GM23248 (cell line): ENCODE results near the gene REM2. TPM values are rescaled to one million over a fixed set of nuclear protein-coding genes. Genes with fewer than 3 reads are reported as not detected.

ENCODE experiments used
- DNase-seq: peaks from one replicate; pipeline ENCODE4 v3.0.0-alpha.2; 2015
- H2AFZ ChIP-seq: fragments of 200-600 bp; sonication (generic); 2 replicates; pipeline ENCODE4 v1.6.1; 2016; ENCODE audit warnings: antibody characterized with exemption
- H3F3A ChIP-seq: fragments of 200-600 bp; sonication (generic); 2 replicates; pipeline ENCODE4 v1.6.1; 2016; ENCODE audit warnings: mild to moderate bottlenecking, antibody characterized with exemption, mixed run types; ENCODE audit not compliant: insufficient read depth
- H3K27ac ChIP-seq: fragments of 200-600 bp; sonication (generic); 2 replicates; pipeline ENCODE4 v1.5.1; 2016; ENCODE audit warnings: mild to moderate bottlenecking
- H3K27me3 ChIP-seq: fragments of 200-600 bp; sonication (generic); replicated peaks from 2 replicates; pipeline ENCODE4 v1.6.1; 2016; ENCODE audit warnings: mild to moderate bottlenecking; ENCODE audit not compliant: insufficient read depth
- H3K36me3 ChIP-seq: fragments of 200-600 bp; sonication (generic); 2 replicates; pipeline ENCODE4 v1.6.1; 2016; ENCODE audit warnings: low read depth, mild to moderate bottlenecking
- H3K4me1 ChIP-seq: fragments of 200-600 bp; sonication (generic); 2 replicates; pipeline ENCODE4 v1.6.1; 2016; ENCODE audit warnings: mild to moderate bottlenecking; ENCODE audit not compliant: insufficient read depth
- H3K4me2 ChIP-seq: fragments of 200-600 bp; sonication (generic); one replicate; pipeline ENCODE4 v1.6.1; 2016; ENCODE audit warnings: mild to moderate bottlenecking; ENCODE audit not compliant: unreplicated experiment
- H3K4me3 ChIP-seq: fragments of 200-600 bp; sonication (generic); 2 replicates; pipeline ENCODE4 v1.5.1; 2016; ENCODE audit warnings: mild to moderate bottlenecking
- H3K79me2 ChIP-seq: fragments of 200-600 bp; sonication (generic); 2 replicates; pipeline ENCODE4 v1.6.1; 2016; ENCODE audit warnings: mild to moderate bottlenecking; ENCODE audit not compliant: insufficient read depth
- H3K9ac ChIP-seq: fragments of 200-600 bp; sonication (generic); 2 replicates; pipeline ENCODE4 v1.6.1; 2016; ENCODE audit warnings: mild to moderate bottlenecking
- H3K9me2 ChIP-seq: fragments of 200-600 bp; sonication (generic); 2 replicates; pipeline ENCODE4 v1.6.1; 2016; ENCODE audit warnings: mixed run types, mild to moderate bottlenecking, moderate library complexity; ENCODE audit not compliant: insufficient read depth
- H3K9me3 ChIP-seq: fragments of 200-600 bp; sonication (generic); one replicate; pipeline ENCODE4 v1.6.1; 2017; ENCODE audit warnings: low read depth
- H4K20me1 ChIP-seq: fragments of 200-600 bp; sonication (generic); 2 replicates; pipeline ENCODE4 v1.6.0; 2016; ENCODE audit not compliant: insufficient read depth
- EZH2 ChIP-seq: fragments of 200-600 bp; sonication (generic); IDR thresholded peaks from 2 replicates; pipeline ENCODE4 v1.6.1; 2018; ENCODE audit warnings: antibody characterized with exemption, mild to moderate bottlenecking; ENCODE audit not compliant: insufficient read depth, poor library complexity, severe bottlenecking
- EZH2phosphoT487 ChIP-seq: fragments of 200-600 bp; sonication (generic); IDR thresholded peaks from 2 replicates; pipeline ENCODE4 v1.6.1; 2018; ENCODE audit warnings: antibody characterized with exemption, moderate library complexity, mild to moderate bottlenecking, low read depth; ENCODE audit not compliant: insufficient read depth
- WGBS, 2 experiments: methylation state at CpG; one replicate each; pipeline ENCODE4 v1.1.6; 2015 to 2017; ENCODE audit warnings: low lambda C conversion rate in 2 of 2, low coverage in 1 of 2; ENCODE audit errors: missing lambda C conversion rate in 2 of 2; 5-methylcytosine and 5-hydroxymethylcytosine counted together
- in situ Hi-C: fragments of 300-500 bp; cut with MboI; formaldehyde crosslinking; loops from 2 replicates; pipeline ENCODE4 v1.15.0; 2020
- polyA plus RNA-seq: library from polyadenylated mRNA; unstranded; fragments of >200 nt; fragmentation: Nextera tagmentation; extraction: Ambion mirVana; gene quantifications from 2 replicates; pipeline ENCODE4 v1.2.1, GENCODE V29; 2016
- total RNA-seq: library from RNA; depleted of rRNA; stranded (reverse); fragments of >200 nt; shearing (Covaris generic); gene quantifications from 2 replicates; pipeline ENCODE4 v1.2.3, GENCODE V29; 2014; rRNA removed

The REM2 gene
- total RNA-seq: 0.22 TPM in 1 of 2 replicates, not detected in the other
- polyA plus RNA-seq: 0.29 TPM in 1 of 2 replicates, not detected in the other

GRCh38 chr14:22883173-22883976 is at the start of gene REM2:
REM2 (plus strand) TSS chr14:22883222; CDS start chr14:22883288, 66 bp downstream.
- Histone ChIP-seq H3K27me3 (no peaks in the 10 kb centered on the region), H3F3A (peaks cover 19% of the 10 kb centered on the region), H3K9me2 (no peaks in the 10 kb centered on the region), H4K20me1 (no peaks in the 10 kb centered on the region), H3K79me2 (no peaks in the 10 kb centered on the region), H3K27ac (no peak within 1 kb of the TSS), H3K4me2 (no peak within 1 kb of the TSS), H2AFZ (no peak within 1 kb of the TSS), H3K4me3 (no peak within 1 kb of the TSS), H3K4me1 (no peaks in the 10 kb centered on the region; the same call in 1 of the 2 replicates), H3K36me3 (0 out of 2 replicates have a peak, but pooled peaks cover under 1% of the 10 kb centered on the region), H3K9me3 (no peaks in the 10 kb centered on the region), H3K9ac (no peak within 1 kb of the TSS)
- no peak for TF ChIP-seq EZH2phosphoT487
- no peak for TF ChIP-seq EZH2
- WGBS, 2 experiments: 32 to 34% methylated on average over 9 to 14 of the region's 15 CpGs
- DNase-seq: no peak
- in situ Hi-C loops: no loop called here

GRCh38 chr14:22835505-22835904 is 47.5 kb upstream of the REM2 start:
- no peaks in the 10 kb centered on the region for H3K9me2 ChIP-seq
- H4K20me1 ChIP-seq: no peaks in the 10 kb centered on the region
- H3K27me3 ChIP-seq: no peaks in the 10 kb centered on the region
- DNase-seq: no peak
- 79% methylated on average over 3 of the region's 3 CpGs for WGBS, 2 experiments
- peaks cover 25% of the 10 kb centered on the region for H3K4me1 ChIP-seq
- 0 out of 2 replicates have a peak overlapping the region, but pooled peaks have one; percentile 1 for H2AFZ ChIP-seq
- no peaks in the 10 kb centered on the region for H3K9me3 ChIP-seq
- no peak overlapping the region for H3K4me3 ChIP-seq
- peak overlapping the region; percentile 99 for H3K9ac ChIP-seq
- H3K36me3 ChIP-seq: no peaks in the 10 kb centered on the region
- TF ChIP-seq EZH2: no peak
- no peak for TF ChIP-seq EZH2phosphoT487
- in situ Hi-C loops: no loop called here
- peak overlapping the region; percentile 94 for H3K27ac ChIP-seq
- H3K79me2 ChIP-seq: peaks cover 76% of the 10 kb centered on the region
- H3K4me2 ChIP-seq: no peak overlapping the region
- peaks cover 34% of the 10 kb centered on the region for H3F3A ChIP-seq

DNA sequence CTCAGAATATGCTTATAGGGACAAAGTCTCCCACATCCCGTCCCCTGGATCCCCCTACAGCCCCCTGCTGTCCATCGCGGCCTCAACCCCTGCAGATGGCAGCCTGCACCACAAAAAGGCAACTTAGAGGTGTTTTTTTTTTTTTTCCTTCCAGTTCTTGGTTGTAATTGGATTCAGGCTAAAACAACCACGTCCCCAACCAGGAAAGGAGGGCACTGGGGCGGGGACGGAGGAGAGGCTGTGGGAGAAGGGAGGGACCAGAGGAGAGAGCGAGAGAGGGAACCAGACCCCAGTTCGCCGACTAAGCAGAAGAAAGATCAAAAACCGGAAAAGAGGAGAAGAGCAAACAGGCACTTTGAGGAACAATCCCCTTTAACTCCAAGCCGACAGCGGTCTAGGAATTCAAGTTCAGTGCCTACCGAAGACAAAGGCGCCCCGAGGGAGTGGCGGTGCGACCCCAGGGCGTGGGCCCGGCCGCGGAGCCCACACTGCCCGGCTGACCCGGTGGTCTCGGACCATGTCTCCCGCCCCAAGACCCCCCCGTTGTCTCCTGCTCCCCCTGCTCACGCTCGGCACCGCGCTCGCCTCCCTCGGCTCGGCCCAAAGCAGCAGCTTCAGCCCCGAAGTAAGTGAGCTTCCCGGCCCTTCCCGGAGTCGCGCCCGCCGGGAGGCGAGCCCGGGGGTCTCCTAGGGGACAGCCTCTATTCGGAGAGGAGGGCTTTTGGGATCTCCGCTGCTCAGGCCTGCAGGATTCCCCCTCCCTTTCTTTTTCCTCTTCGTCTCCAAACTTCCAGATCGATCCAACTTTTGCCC is 46.5 kb upstream of the REM2 start, which contains the start of gene MMP14:
TSS of gene MMP14 (plus strand) at position 285 of the 813 bp plus-strand sequence. CDS start at position 518, 233 bp downstream.
- TF ChIP-seq EZH2phosphoT487: no peak
- no peak for TF ChIP-seq EZH2
- Histone ChIP-seq H3K4me1 (peaks cover 31% of the 10 kb centered on the region), H3F3A (peaks cover 44% of the 10 kb centered on the region), H3K9ac (peak within 1 kb of the TSS; percentile 99), H3K4me3 (peak within 1 kb of the TSS; percentile 88), H3K4me2 (peak within 1 kb of the TSS; percentile 96), H3K27me3 (no peaks in the 10 kb centered on the region), H3K36me3 (peaks cover 8% of the 10 kb centered on the region), H2AFZ (0 out of 2 replicates have a peak within 1 kb of the TSS, but pooled peaks have one; percentile 1), H3K9me3 (no peaks in the 10 kb centered on the region), H3K27ac (peak within 1 kb of the TSS; percentile 94), H3K9me2 (no peaks in the 10 kb centered on the region), H3K79me2 (peaks cover 76% of the 10 kb centered on the region), H4K20me1 (no peaks in the 10 kb centered on the region)
- 0 to 1% methylated on average over 39 to 45 of the region's 46 CpGs for WGBS, 2 experiments
- in situ Hi-C loops: no loop called here
- DNase-seq: peak; percentile 94

- H3K9ac ChIP-seq: peak overlapping the region; percentile 99
- 1% methylated on average over 47 to 57 of the region's 57 CpGs for WGBS, 2 experiments
- peak overlapping the region; percentile 88 for H3K4me3 ChIP-seq
- peak overlapping the region; percentile 94 for H3K27ac ChIP-seq
- H3K27me3 ChIP-seq: no peaks in the 10 kb centered on the region
- DNase-seq: peak; percentile 81
- peaks cover 76% of the 10 kb centered on the region for H3K79me2 ChIP-seq
- in situ Hi-C loops: no loop called here
- peaks cover 38% of the 10 kb centered on the region for H3K4me1 ChIP-seq
- no peaks in the 10 kb centered on the region for H4K20me1 ChIP-seq
- no peaks in the 10 kb centered on the region for H3K9me3 ChIP-seq
- H3K9me2 ChIP-seq: no peaks in the 10 kb centered on the region
- TF ChIP-seq EZH2: no peak
- TF ChIP-seq EZH2phosphoT487: no peak
- H3K4me2 ChIP-seq: peak overlapping the region; percentile 96
- no peak overlapping the region for H2AFZ ChIP-seq
- H3F3A ChIP-seq: peaks cover 51% of the 10 kb centered on the region
- H3K36me3 ChIP-seq: peaks cover 15% of the 10 kb centered on the region
Observed at GRCh38 chr14:22837114-22837749, 45.8 kb upstream of the REM2 start.
